WI38 (cell line): ENCODE measurements around the gene TMEM225.
"Not testable (repeated sequence)": the region's sequence is repeated elsewhere in the genome, so short reads cannot be mapped to it uniquely, and the experiment has no call there.

Experiments
- H3K4me3 ChIP-seq: 2 replicates; pipeline ENCODE4 v1.5.1; 2011; ENCODE audit warnings: low read depth, mild to moderate bottlenecking, control low read depth, low read length
- CTCF ChIP-seq: IDR thresholded peaks from 2 replicates; pipeline ENCODE4 v1.5.1; 2012; ENCODE audit warnings: low read depth, mild to moderate bottlenecking, control low read depth, low read length

Gene TMEM225

GRCh38 chr11:123899792-123900191, 14.3 kb upstream of the TMEM225 start:
- no peak for TF ChIP-seq CTCF
- no peak overlapping the region for H3K4me3 ChIP-seq

- TF ChIP-seq CTCF = no peak
- H3K4me3 ChIP-seq = no peak overlapping the region
Measured at GRCh38 chr11:123892031-123892430, 6.6 kb upstream of the TMEM225 start.

- no peak overlapping the region for H3K4me3 ChIP-seq
- TF ChIP-seq CTCF = no peak
Measured at GRCh38 chr11:123880912-123881311, 4.6 kb downstream of the TMEM225 start.

- not testable (repeated sequence) for H3K4me3 ChIP-seq
Measured at GRCh38 chr11:123867795-123868194, 17.7 kb downstream of the TMEM225 start.

- not testable (repeated sequence) for H3K4me3 ChIP-seq
Measured at GRCh38 chr11:123865293-123865692, 20.2 kb downstream of the TMEM225 start.

DNA sequence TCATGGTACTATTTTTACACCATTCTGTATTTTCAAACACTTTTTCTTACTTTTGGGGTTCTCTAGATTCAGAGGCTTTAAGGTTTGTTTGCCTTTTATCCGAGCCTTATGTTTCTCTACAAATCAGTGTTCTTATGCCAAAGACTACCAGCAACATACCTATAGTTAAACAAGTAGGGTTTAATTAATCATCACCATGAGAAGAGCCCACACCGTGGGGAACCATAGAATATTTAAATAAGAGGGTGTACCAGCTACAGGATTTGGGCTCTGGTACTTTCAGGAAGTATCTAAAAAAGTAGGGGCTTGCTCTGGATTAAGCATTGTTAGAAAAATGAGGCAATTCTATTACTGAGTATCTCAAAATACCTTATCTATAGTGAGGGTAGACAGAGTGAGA, 25.7 kb downstream of the TMEM225 start:
- no peak for TF ChIP-seq CTCF
- no peak overlapping the region for H3K4me3 ChIP-seq

DNA sequence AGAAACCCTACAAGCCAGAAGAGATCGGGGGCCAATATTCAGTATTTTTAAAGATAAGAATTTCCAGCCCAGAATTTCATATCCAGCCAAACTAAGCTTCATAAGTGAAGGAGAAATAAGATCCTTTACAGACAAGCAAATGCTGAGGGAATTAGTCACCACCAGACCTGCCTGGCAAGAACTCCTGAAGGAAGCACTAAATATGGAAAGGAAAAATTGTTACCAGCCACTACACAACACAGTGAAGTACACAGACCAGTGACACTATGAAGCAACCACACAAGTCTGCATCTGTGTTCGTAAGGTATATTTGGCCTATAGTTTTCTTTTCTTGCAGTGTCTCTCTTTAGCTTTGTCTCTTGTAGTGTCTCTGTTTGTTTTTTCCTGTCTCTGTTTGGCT, 29.0 kb downstream of the TMEM225 start:
- H3K4me3 ChIP-seq = no peak overlapping the region
- TF ChIP-seq CTCF = no peak

GRCh38 chr11:123853038-123853437, 32.4 kb downstream of the TMEM225 start:
- TF ChIP-seq CTCF = no peak
- no peak overlapping the region for H3K4me3 ChIP-seq

DNA sequence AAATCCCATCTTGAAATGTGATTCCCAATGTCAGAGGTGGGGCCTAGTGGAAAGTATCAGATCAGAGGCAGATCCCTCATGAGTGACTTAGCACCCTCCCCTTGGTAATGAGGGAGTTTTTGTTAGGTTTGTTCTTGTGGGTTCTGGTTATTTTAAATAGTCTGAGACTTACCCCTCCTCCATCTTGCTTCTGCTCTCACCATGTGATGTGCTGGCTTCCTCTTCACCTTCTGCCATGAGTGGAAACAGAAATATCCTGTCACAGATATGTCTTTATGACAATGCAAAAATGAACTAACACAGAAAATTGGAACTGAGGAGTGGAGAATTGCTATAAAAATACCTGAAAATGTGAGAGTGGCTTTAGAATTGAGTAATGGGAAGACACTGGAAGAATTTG, 33.1 kb downstream of the TMEM225 start:
- TF ChIP-seq CTCF = no peak
- no peak overlapping the region for H3K4me3 ChIP-seq
